ENCODE results near the gene PPP1R3G. TPM values are rescaled to one million over a fixed set of nuclear protein-coding genes. Genes with fewer than 3 reads are reported as not detected.

PPP1R3G gene
- total RNA-seq, 6 experiments from 2014 or later = 0.55 to 1.6 (median 1.4) TPM

- Mint-ChIP-seq H3K36me3 (ENCODE audit: low read depth) (no peaks in the 10 kb centered on the region), H3K27me3 (ENCODE audit: insufficient read depth) (no peaks in the 10 kb centered on the region), H3K9me3 (no peaks in the 10 kb centered on the region), H3K27ac (no peak overlapping the region), H3K4me3 (no peak overlapping the region), H3K4me1 (ENCODE audit: low read depth) (peaks cover 26% of the 10 kb centered on the region)
- DNase-seq = no peak
- TF ChIP-seq CTCF (IDR thresholded peaks at IDR 0.05) = no peak
Measured at GRCh38 chr6:5127106-5127687, 42.1 kb downstream of the PPP1R3G start.

- no peak for TF ChIP-seq CTCF (IDR thresholded peaks at IDR 0.05)
- DNase-seq = no peak
- Mint-ChIP-seq H3K4me3 (no peak overlapping the region), H3K27me3 (ENCODE audit: insufficient read depth) (no peaks in the 10 kb centered on the region), H3K4me1 (ENCODE audit: low read depth) (peaks cover 26% of the 10 kb centered on the region), H3K27ac (no peak overlapping the region), H3K36me3 (ENCODE audit: low read depth) (no peaks in the 10 kb centered on the region), H3K9me3 (no peaks in the 10 kb centered on the region)
Measured at GRCh38 chr6:5128351-5128750, 43.2 kb downstream of the PPP1R3G start.

- no peaks in the 10 kb centered on the region for H3K9me3 Mint-ChIP-seq
- H3K4me1 Mint-ChIP-seq (ENCODE audit: low read depth) = peaks cover 15% of the 10 kb centered on the region
- H3K4me3 Mint-ChIP-seq = no peak overlapping the region
- no peak for DNase-seq
- no peaks in the 10 kb centered on the region for H3K27me3 Mint-ChIP-seq (ENCODE audit: insufficient read depth)
- no peak overlapping the region for H3K27ac Mint-ChIP-seq
- no peak for TF ChIP-seq CTCF (IDR thresholded peaks at IDR 0.05)
- H3K36me3 Mint-ChIP-seq (ENCODE audit: low read depth) = no peaks in the 10 kb centered on the region
Measured at GRCh38 chr6:5130135-5130866, 45.2 kb downstream of the PPP1R3G start.

DNA sequence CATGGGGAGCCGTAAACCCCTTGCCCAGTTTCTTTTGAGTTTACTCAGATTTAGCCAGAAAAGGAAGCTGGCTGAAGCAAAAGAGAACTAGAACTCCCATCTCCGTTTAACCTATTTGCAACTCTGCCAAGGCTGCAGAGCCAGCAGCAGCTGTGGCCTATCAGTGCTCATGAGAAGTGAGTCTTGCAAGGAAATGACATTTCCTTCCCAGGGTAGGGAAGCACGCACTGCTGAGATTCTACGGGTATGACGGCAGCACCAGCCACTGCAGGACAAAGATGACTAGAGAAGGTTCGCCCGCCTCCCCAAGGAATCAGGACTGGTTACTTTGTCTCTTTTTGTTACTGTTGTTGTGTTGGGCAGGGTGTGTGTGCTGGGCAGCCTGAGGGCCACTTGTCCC is 47.6 kb downstream of the PPP1R3G start:
- Mint-ChIP-seq H3K27me3 (ENCODE audit: insufficient read depth) (no peaks in the 10 kb centered on the region), H3K27ac (no peak overlapping the region), H3K36me3 (ENCODE audit: low read depth) (no peaks in the 10 kb centered on the region)

GRCh38 chr6:5133943-5134342 is 48.8 kb downstream of the PPP1R3G start:
- TF ChIP-seq CTCF (IDR thresholded peaks at IDR 0.05) = no peak
- H3K36me3 Mint-ChIP-seq (ENCODE audit: low read depth) = no peaks in the 10 kb centered on the region
- no peaks in the 10 kb centered on the region for H3K9me3 Mint-ChIP-seq
- H3K27ac Mint-ChIP-seq = no peak overlapping the region
- H3K4me3 Mint-ChIP-seq = no peak overlapping the region
- no peak for DNase-seq
- no peaks in the 10 kb centered on the region for H3K27me3 Mint-ChIP-seq (ENCODE audit: insufficient read depth)
- H3K4me1 Mint-ChIP-seq (ENCODE audit: low read depth) = no peaks in the 10 kb centered on the region

More for the DNA sequence above, 47.6 kb downstream of the PPP1R3G start:
- no peak for DNase-seq
- no peak for TF ChIP-seq CTCF (IDR thresholded peaks at IDR 0.05)
- no peaks in the 10 kb centered on the region for H3K4me1 Mint-ChIP-seq (ENCODE audit: low read depth)
- H3K4me3 Mint-ChIP-seq = no peak overlapping the region
- H3K9me3 Mint-ChIP-seq = no peaks in the 10 kb centered on the region

Data from HFFc6 (cell line).